Hepatocyte (in vitro differentiated cells): ENCODE measurements around the gene INTS6. TPM values are rescaled to one million over a fixed set of nuclear protein-coding genes. Genes with fewer than 3 reads are reported as not detected.

Source experiments
- DNase-seq: peaks from one replicate; pipeline ENCODE4 v3.0.0-alpha.2; 2016; ENCODE audit warnings: low spot score
- H2AFZ ChIP-seq: fragments of 200-600 bp; sonication (generic); 2 replicates; pipeline ENCODE4 v1.6.0; 2016; ENCODE audit warnings: antibody characterized with exemption, mild to moderate bottlenecking
- H3K27ac ChIP-seq: fragments of 200-600 bp; sonication (generic); 2 replicates; pipeline ENCODE4 v1.5.1; 2016; ENCODE audit warnings: mild to moderate bottlenecking
- H3K27me3 ChIP-seq: fragments of 200-600 bp; sonication (generic); 2 replicates; pipeline ENCODE4 v1.6.1; 2016
- H3K36me3 ChIP-seq: fragments of 200-600 bp; sonication (generic); replicated peaks from 2 replicates; pipeline ENCODE4 v1.5.1; 2016; ENCODE audit warnings: low read depth; ENCODE audit not compliant: insufficient read depth
- H3K4me1 ChIP-seq: fragments of 200-600 bp; sonication (generic); 2 replicates; pipeline ENCODE4 v1.5.1; 2016; ENCODE audit warnings: mild to moderate bottlenecking, moderate library complexity; ENCODE audit not compliant: insufficient read depth
- H3K4me2 ChIP-seq: fragments of 200-600 bp; sonication (generic); 2 replicates; pipeline ENCODE4 v1.6.0; 2016
- H3K4me3 ChIP-seq: fragments of 200-600 bp; sonication (generic); 2 replicates; pipeline ENCODE4 v1.5.1; 2016; ENCODE audit warnings: mild to moderate bottlenecking
- H3K79me2 ChIP-seq: fragments of 200-600 bp; sonication (generic); 2 replicates; pipeline ENCODE4 v1.6.0; 2017; ENCODE audit warnings: mild to moderate bottlenecking
- H3K9me2 ChIP-seq: fragments of 200-600 bp; sonication (generic); replicated peaks from 2 replicates; pipeline ENCODE4 v1.6.0; 2017; ENCODE audit warnings: mild to moderate bottlenecking; ENCODE audit not compliant: insufficient read depth
- H3K9me3 ChIP-seq: fragments of 200-600 bp; sonication (generic); 2 replicates; pipeline ENCODE4 v1.5.1; 2016; ENCODE audit warnings: low read depth, mild to moderate bottlenecking
- H4K20me1 ChIP-seq: fragments of 200-600 bp; sonication (generic); 2 replicates; pipeline ENCODE4 v1.6.0; 2016; ENCODE audit warnings: mild to moderate bottlenecking; ENCODE audit not compliant: insufficient read depth, poor library complexity, severe bottlenecking
- EZH2 ChIP-seq: fragments of 200-600 bp; sonication (generic); IDR thresholded peaks from 2 replicates; pipeline ENCODE4 v1.6.1; 2016; ENCODE audit warnings: antibody characterized with exemption, mild to moderate bottlenecking, borderline replicate concordance
- EZH2phosphoT487 ChIP-seq: fragments of 200-600 bp; sonication (generic); IDR thresholded peaks from one replicate; pipeline ENCODE4 v1.6.1; 2018; ENCODE audit warnings: antibody characterized with exemption, mild to moderate bottlenecking, low read depth, moderate library complexity; ENCODE audit not compliant: unreplicated experiment, severe bottlenecking
- WGBS: methylation state at CpG from one replicate; pipeline ENCODE4 v1.1.6; 2016; ENCODE audit warnings: low lambda C conversion rate; ENCODE audit errors: missing lambda C conversion rate; 5-methylcytosine and 5-hydroxymethylcytosine counted together
- polyA plus RNA-seq: library from polyadenylated mRNA; unstranded; fragments of >200 nt; fragmentation: Nextera tagmentation; extraction: Ambion mirVana; gene quantifications from 2 replicates; pipeline ENCODE4 v1.2.1, GENCODE V29; 2016
- total RNA-seq: library from RNA; depleted of rRNA; stranded (reverse); fragments of >200 nt; gene quantifications from 2 replicates; pipeline ENCODE4 v1.2.3, GENCODE V29; 2014
- TF ChIP-seq, protein P1 (sequence below): fragments of 200-600 bp; sonication (generic); IDR thresholded peaks from 2 replicates; pipeline ENCODE4 v1.5.1; 2016; ENCODE audit warnings: antibody characterized with exemption, mild to moderate bottlenecking; ENCODE audit not compliant: poor library complexity

Gene INTS6
- total and polyA plus RNA-seq, 2 experiments from 2014 or later, result 28.5 to 51.2 TPM

DNA sequence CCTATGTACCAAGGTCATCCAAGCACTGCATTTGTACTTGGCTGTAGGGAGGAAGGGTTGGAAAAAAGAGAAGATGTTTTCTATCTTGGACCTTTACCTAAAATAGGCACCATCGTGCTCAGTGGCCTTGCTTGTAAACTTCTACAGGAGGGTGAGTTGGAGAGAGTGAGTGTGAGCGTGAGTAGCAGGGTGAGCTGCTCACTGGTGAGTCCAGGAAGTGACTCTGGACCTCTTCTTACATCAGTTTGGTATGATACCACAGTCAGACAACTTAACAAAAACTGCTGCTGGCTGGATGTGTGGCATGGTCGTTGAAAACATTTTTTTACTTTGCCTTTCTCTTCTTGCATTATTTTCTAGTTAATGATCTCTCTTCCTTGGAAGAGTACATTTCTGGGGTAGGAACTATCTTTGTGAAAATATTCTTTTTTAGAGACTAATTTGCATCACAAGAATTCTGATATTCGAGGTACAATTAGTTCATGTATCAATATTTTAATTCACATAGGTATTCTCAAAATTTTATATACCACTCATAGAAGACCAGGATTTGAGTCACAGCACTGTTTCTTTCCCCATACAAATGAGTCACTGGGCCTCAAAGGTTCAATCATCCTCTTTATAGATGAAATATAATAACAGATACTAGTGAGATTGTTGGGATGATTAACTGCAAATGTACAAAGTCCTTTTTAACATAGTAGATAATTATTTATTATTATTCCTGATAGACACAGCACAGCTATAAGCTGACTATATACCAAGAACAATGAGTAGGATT is 112.7 kb downstream of the INTS6 start:
- no peak for DNase-seq
- no peak overlapping the region for H3K4me2 ChIP-seq
- H3K9me3 ChIP-seq, result no peaks in the 10 kb centered on the region
- H2AFZ ChIP-seq, result no peak overlapping the region
- H3K27ac ChIP-seq, result no peak overlapping the region
- no peaks in the 10 kb centered on the region for H3K9me2 ChIP-seq
- H3K27me3 ChIP-seq, result no peaks in the 10 kb centered on the region
- no peaks in the 10 kb centered on the region for H3K4me1 ChIP-seq
- H3K79me2 ChIP-seq, result no peaks in the 10 kb centered on the region
- TF ChIP-seq, protein P1, sequence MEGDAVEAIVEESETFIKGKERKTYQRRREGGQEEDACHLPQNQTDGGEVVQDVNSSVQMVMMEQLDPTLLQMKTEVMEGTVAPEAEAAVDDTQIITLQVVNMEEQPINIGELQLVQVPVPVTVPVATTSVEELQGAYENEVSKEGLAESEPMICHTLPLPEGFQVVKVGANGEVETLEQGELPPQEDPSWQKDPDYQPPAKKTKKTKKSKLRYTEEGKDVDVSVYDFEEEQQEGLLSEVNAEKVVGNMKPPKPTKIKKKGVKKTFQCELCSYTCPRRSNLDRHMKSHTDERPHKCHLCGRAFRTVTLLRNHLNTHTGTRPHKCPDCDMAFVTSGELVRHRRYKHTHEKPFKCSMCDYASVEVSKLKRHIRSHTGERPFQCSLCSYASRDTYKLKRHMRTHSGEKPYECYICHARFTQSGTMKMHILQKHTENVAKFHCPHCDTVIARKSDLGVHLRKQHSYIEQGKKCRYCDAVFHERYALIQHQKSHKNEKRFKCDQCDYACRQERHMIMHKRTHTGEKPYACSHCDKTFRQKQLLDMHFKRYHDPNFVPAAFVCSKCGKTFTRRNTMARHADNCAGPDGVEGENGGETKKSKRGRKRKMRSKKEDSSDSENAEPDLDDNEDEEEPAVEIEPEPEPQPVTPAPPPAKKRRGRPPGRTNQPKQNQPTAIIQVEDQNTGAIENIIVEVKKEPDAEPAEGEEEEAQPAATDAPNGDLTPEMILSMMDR, result no peak
- TF ChIP-seq EZH2 (no peak), EZH2phosphoT487 (no peak)
- H4K20me1 ChIP-seq, result no peaks in the 10 kb centered on the region
- WGBS, result 87% methylated on average over 4 of the region's 4 CpGs
- H3K4me3 ChIP-seq, result no peak overlapping the region
- H3K36me3 ChIP-seq, result no peaks in the 10 kb centered on the region

DNA sequence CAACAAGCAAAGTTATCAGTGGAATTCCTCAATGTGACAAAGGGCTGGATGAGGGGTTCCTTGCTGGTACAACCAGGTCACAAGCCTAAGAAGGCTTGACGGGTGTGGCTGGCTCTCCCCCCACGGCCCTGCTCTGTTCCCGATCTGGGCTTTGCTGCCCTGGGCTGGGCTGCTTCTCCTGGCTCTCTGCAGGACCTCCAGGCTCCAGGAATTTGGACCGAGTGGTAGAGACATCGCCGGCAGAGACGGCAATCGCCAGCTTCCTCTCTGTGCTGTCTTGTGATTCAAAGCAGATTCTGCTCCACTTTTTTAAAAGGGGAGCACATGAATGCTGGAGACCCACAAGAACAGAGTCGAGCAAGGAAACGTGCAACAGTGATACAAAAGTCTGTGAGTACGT is 113.5 kb downstream of the INTS6 start, which contains the start of gene SERPINE3:
Gene SERPINE3 (plus strand): TSS at position 338 of the 400 bp plus-strand sequence. CDS start 1,401 bp downstream, outside the sequence.
- no peaks in the 10 kb centered on the region for H3K79me2 ChIP-seq
- H2AFZ ChIP-seq, result no peak within 1 kb of the TSS
- 75% methylated on average over 11 of the region's 11 CpGs for WGBS
- no peak within 1 kb of the TSS for H3K4me2 ChIP-seq
- no peak within 1 kb of the TSS for H3K27ac ChIP-seq
- no peaks in the 10 kb centered on the region for H3K36me3 ChIP-seq
- no peaks in the 10 kb centered on the region for H4K20me1 ChIP-seq
- no peak for DNase-seq
- H3K9me3 ChIP-seq, result no peaks in the 10 kb centered on the region
- H3K9me2 ChIP-seq, result no peaks in the 10 kb centered on the region
- TF ChIP-seq EZH2phosphoT487 (no peak), EZH2 (no peak)
- TF ChIP-seq, protein P1, result no peak
- H3K4me1 ChIP-seq, result no peaks in the 10 kb centered on the region
- no peak within 1 kb of the TSS for H3K4me3 ChIP-seq
- H3K27me3 ChIP-seq, result no peaks in the 10 kb centered on the region

GRCh38 chr13:51336746-51337145 is 116.1 kb downstream of the INTS6 start:
- no peak for DNase-seq
- TF ChIP-seq EZH2phosphoT487 (no peak), EZH2 (no peak)
- TF ChIP-seq, protein P1, result no peak
- no peaks in the 10 kb centered on the region for H3K79me2 ChIP-seq
- H3K9me3 ChIP-seq, result no peaks in the 10 kb centered on the region
- H2AFZ ChIP-seq, result no peak overlapping the region
- H4K20me1 ChIP-seq, result no peaks in the 10 kb centered on the region
- no peaks in the 10 kb centered on the region for H3K36me3 ChIP-seq
- WGBS, result 81% methylated on average over 5 of the region's 5 CpGs
- no peaks in the 10 kb centered on the region for H3K4me1 ChIP-seq
- no peaks in the 10 kb centered on the region for H3K27me3 ChIP-seq
- H3K9me2 ChIP-seq, result no peaks in the 10 kb centered on the region
- no peak overlapping the region for H3K27ac ChIP-seq
- no peak overlapping the region for H3K4me3 ChIP-seq
- H3K4me2 ChIP-seq, result no peak overlapping the region
